GM03348 (cell line): ENCODE data around the gene HRH4.

ENCODE experiments used
- DNase-seq: peaks from one replicate; pipeline ENCODE4 v3.0.0; 2012; ENCODE audit warnings: low spot score

The HRH4 gene

GRCh38 chr18:24460388-24460787, at the start of gene HRH4:
Gene HRH4 (plus strand): TSS chr18:24460637. CDS start chr18:24460729, 92 bp downstream.
- DNase-seq, result no peak

GRCh38 chr18:24413148-24413547, 47.3 kb upstream of the HRH4 start:
- peak; percentile 23 for DNase-seq

- DNase-seq, result no peak
Measured at GRCh38 chr18:24414349-24415003, 46.0 kb upstream of the HRH4 start.

- no peak for DNase-seq
Measured at GRCh38 chr18:24417480-24417879, 43.0 kb upstream of the HRH4 start.

GRCh38 chr18:24420551-24420950, 39.9 kb upstream of the HRH4 start:
- DNase-seq, result no peak

GRCh38 chr18:24421831-24422230, 38.6 kb upstream of the HRH4 start:
- no peak for DNase-seq

GRCh38 chr18:24426073-24426397, 34.4 kb upstream of the HRH4 start:
- no peak for DNase-seq

GRCh38 chr18:24426398-24427294, 33.8 kb upstream of the HRH4 start, which contains the start of gene IMPACT:
Gene IMPACT (plus strand): TSS chr18:24426670. CDS start chr18:24426757, 87 bp downstream.
- peak; percentile 95 for DNase-seq

GRCh38 chr18:24427484-24427883, 33.0 kb upstream of the HRH4 start:
- no peak for DNase-seq

GRCh38 chr18:24428709-24429108, 31.7 kb upstream of the HRH4 start:
- no peak for DNase-seq

- DNase-seq, result no peak
Measured at GRCh38 chr18:24429188-24429587, 31.2 kb upstream of the HRH4 start.

GRCh38 chr18:24432618-24433017, 27.8 kb upstream of the HRH4 start:
- DNase-seq, result no peak

- DNase-seq, result no peak
Measured at GRCh38 chr18:24436939-24437338, 23.5 kb upstream of the HRH4 start.

- DNase-seq, result no peak
Measured at GRCh38 chr18:24443870-24444269, 16.6 kb upstream of the HRH4 start.

- no peak for DNase-seq
Measured at GRCh38 chr18:24446453-24446852, 14.0 kb upstream of the HRH4 start.

GRCh38 chr18:24446953-24447538, 13.4 kb upstream of the HRH4 start:
- DNase-seq, result no peak

GRCh38 chr18:24447961-24448360, 12.5 kb upstream of the HRH4 start:
- DNase-seq, result no peak

- DNase-seq, result no peak
Measured at GRCh38 chr18:24456549-24456948, 3.9 kb upstream of the HRH4 start.

GRCh38 chr18:24459772-24460171, 665 bp upstream of the HRH4 start:
- no peak for DNase-seq

GRCh38 chr18:24461996-24462395, 1.6 kb downstream of the HRH4 start:
- DNase-seq, result no peak

- DNase-seq, result no peak
Measured at GRCh38 chr18:24462838-24463775, 2.7 kb downstream of the HRH4 start.

- DNase-seq, result no peak
Measured at GRCh38 chr18:24465486-24465885, 5.0 kb downstream of the HRH4 start.
